ENCODE measurements around the gene LRRC40.

DNA sequence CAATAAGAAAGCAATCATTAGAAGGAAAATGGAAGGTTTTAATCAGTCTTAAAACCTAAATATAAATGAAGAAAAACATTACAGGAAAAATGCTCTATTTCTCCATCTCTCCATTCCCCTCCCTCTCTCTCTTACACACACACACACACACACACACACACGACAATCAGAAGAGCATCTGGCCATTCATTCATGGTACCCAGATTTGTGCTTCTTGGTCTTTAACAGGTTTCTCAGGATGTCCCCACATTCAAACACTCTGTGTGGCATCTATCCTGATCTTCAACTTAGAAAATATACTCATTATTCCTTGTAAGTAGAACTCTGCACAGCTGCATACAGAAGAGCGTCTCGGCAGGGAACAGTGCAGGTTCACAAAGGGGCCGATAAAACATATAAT is 779 bp downstream of the LRRC40 start:
- TF ChIP-seq, protein P1, sequence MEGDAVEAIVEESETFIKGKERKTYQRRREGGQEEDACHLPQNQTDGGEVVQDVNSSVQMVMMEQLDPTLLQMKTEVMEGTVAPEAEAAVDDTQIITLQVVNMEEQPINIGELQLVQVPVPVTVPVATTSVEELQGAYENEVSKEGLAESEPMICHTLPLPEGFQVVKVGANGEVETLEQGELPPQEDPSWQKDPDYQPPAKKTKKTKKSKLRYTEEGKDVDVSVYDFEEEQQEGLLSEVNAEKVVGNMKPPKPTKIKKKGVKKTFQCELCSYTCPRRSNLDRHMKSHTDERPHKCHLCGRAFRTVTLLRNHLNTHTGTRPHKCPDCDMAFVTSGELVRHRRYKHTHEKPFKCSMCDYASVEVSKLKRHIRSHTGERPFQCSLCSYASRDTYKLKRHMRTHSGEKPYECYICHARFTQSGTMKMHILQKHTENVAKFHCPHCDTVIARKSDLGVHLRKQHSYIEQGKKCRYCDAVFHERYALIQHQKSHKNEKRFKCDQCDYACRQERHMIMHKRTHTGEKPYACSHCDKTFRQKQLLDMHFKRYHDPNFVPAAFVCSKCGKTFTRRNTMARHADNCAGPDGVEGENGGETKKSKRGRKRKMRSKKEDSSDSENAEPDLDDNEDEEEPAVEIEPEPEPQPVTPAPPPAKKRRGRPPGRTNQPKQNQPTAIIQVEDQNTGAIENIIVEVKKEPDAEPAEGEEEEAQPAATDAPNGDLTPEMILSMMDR (IDR thresholded peaks at IDR 0.05): no peak
- no peak for TF ChIP-seq POLR2A (IDR thresholded peaks at IDR 0.05)

All from ovary (tissue), 3 donors.